Spleen (tissue), 11 donors: ENCODE measurements around the gene SPTLC1. TPM values are rescaled to one million over a fixed set of nuclear protein-coding genes. Genes with fewer than 3 reads are reported as not detected.

Experiments used
- DNase-seq: peaks from one replicate; pipeline ENCODE4 v3.0.0-alpha.2; 2020
- H3K27ac ChIP-seq, 8 donors: fragments of 200-600 bp; sonication (generic) in 7 of 8; 1 replicate in 4 of 8; 2 replicates in 4 of 8; pipeline versions ENCODE4 v1.5.0 to v1.8.0; 2016 to 2021; ENCODE audit warnings: inconsistent platforms in 4 of 8, mild to moderate bottlenecking in 4 of 8, moderate library complexity in 1 of 8
- H3K27me3 ChIP-seq, 7 donors: fragments of 200-600 bp; sonication (generic) in 6 of 7; replicated peaks in 1 of 7; 1 replicate in 4 of 7; 2 replicates in 3 of 7; pipeline versions ENCODE4 v1.5.0 to v1.8.0; 2016 to 2021; ENCODE audit warnings: inconsistent platforms in 3 of 7, mild to moderate bottlenecking in 1 of 7
- H3K36me3 ChIP-seq, 6 donors: fragments of 200-600 bp; sonication (generic) in 5 of 6; 1 replicate in 4 of 6; 2 replicates in 2 of 6; pipeline versions ENCODE4 v1.5.0 to v1.8.0; 2016 to 2021; ENCODE audit warnings: inconsistent platforms in 2 of 6
- H3K4me1 ChIP-seq, 6 donors: fragments of 200-600 bp; sonication (generic) in 5 of 6; 1 replicate in 3 of 6; 2 replicates in 3 of 6; pipeline versions ENCODE4 v1.5.0 to v1.8.0; 2016 to 2021; ENCODE audit warnings: inconsistent platforms in 3 of 6
- H3K4me3 ChIP-seq, 8 donors: fragments of 200-600 bp; sonication (generic) in 7 of 8; 1 replicate in 4 of 8; 2 replicates in 4 of 8; pipeline versions ENCODE4 v1.5.0 to v1.8.0; 2016 to 2021; ENCODE audit warnings: inconsistent platforms in 4 of 8, mild to moderate bottlenecking in 4 of 8, moderate library complexity in 2 of 8
- H3K9me3 ChIP-seq, 8 donors: fragments of 200-600 bp; sonication (generic) in 7 of 8; 1 replicate in 4 of 8; 2 replicates in 4 of 8; pipeline versions ENCODE4 v1.5.0 to v1.8.0; 2016 to 2021; ENCODE audit warnings: inconsistent platforms in 4 of 8
- POLR2A ChIP-seq, 3 donors: fragments of 450-650 bp; IDR thresholded peaks; one replicate each; pipeline ENCODE4 v1.5.1; 2017; ENCODE audit warnings: antibody characterized with exemption in 3 of 3, mild to moderate bottlenecking in 1 of 3
- POLR2AphosphoS5 ChIP-seq, 3 donors: sonication (generic); formaldehyde crosslinking; IDR thresholded peaks; one replicate each; pipeline ENCODE4 v1.5.1; 2017; ENCODE audit warnings: antibody characterized with exemption in 3 of 3
- WGBS, 5 donors: extraction: QIAGEN DNeasy Blood & Tissue Kit in 3 of 5; methylation state at CpG; one replicate each; pipeline versions ENCODE4 v1.1.5 to v1.1.7; 2013 to 2018; 5-methylcytosine and 5-hydroxymethylcytosine counted together
- intact Hi-C: fragments of 100-400 bp; cut with DNase I; formaldehyde crosslinking; loops from one replicate; pipeline ENCODE4 v1.15.0; 2023; ENCODE audit warnings: low total_unique reads
- polyA plus RNA-seq, 3 donors: library from polyadenylated mRNA; stranded (reverse); fragments of 200-250 nt; gene quantifications; one replicate each; pipeline ENCODE4 v1.2.1, GENCODE V29; 2013
- total RNA-seq, 7 donors: library from RNA; depleted of rRNA in 3 of 7; stranded (reverse); fragments of >200 nt in 3 of 7; fragmentation: NEBNext Ultra II Directional in 4 of 7; extraction: Animal tissue kit (Norgen Biotek cat#: 25700) in 4 of 7; gene quantifications; one replicate each; pipeline versions ENCODE4 v1.1.0 to v1.2.1, GENCODE V29; 2016 to 2021
- TF ChIP-seq, protein P1 (sequence below), 11 experiments: fragments of 200-600 bp in 7 of 11; fragments of 450-650 bp in 4 of 11; sonication (generic) in 4 of 11; IDR thresholded peaks in 8 of 11; conservative IDR thresholded peaks in 3 of 11; 1 replicate in 7 of 11; 2 replicates in 4 of 11; pipeline versions ENCODE4 v1.4.0 to v1.8.0; 2016 to 2021; ENCODE audit warnings: antibody characterized with exemption in 11 of 11, inconsistent platforms in 4 of 11, mild to moderate bottlenecking in 1 of 11
- donor health status: healthy with polysubstance abuse.
- donor health status: DM: no; HTN: no; CAD: no; lungs with moderate emphysema.
- donor health status: DM: no; HTN: no; CAD: no.
- donor health status: Bipolar disorder and iron deficiency.
- donor health status: healthy.
- donor health status: DM: no; HTN: no; CAD: no.
- donor health status: DM: yes; HTN: yes; CAD: no.

The SPTLC1 gene
- total and polyA plus RNA-seq, 10 donors: 15.9 to 75.1 (median 58.4) TPM

DNA sequence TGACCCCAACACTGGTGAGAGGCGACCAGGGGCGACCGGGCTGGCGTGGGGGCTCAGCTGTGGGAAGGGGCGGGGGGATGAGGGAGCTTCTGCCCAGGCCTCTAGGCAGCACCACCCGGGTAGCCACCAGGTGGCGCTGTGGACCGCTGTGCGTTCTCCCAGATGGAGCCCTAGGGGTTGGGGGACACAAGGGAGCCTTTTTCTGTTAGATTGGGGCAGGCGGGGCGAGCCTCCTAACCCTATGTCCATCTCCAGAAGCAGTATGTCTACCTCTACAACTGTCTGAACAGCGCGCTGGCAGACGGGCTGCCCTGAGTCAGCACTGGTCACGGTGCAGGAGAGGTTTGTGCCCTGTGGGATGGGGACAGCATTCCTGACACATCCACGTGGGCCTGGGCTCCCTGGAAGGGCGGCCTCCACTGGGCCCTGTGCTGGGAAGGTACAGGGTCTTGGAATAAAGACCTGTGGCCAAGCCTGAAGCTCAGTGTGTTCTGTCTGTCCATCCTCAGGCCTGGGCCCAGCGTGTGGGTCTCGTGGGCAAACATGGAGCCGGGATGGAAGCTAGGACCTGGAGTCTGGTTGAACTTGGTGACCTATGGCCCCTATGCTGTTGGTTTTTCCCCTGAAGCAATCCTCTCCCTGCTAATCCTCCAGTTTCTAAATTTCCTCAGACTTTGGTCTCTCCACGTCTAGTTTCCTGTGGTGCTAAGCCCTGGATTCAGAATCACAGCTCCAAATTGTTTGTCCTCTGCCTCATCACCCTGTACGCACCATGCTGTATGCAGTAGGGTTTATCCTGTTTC is 23.1 kb upstream of the SPTLC1 start:
- TF ChIP-seq, protein P1, sequence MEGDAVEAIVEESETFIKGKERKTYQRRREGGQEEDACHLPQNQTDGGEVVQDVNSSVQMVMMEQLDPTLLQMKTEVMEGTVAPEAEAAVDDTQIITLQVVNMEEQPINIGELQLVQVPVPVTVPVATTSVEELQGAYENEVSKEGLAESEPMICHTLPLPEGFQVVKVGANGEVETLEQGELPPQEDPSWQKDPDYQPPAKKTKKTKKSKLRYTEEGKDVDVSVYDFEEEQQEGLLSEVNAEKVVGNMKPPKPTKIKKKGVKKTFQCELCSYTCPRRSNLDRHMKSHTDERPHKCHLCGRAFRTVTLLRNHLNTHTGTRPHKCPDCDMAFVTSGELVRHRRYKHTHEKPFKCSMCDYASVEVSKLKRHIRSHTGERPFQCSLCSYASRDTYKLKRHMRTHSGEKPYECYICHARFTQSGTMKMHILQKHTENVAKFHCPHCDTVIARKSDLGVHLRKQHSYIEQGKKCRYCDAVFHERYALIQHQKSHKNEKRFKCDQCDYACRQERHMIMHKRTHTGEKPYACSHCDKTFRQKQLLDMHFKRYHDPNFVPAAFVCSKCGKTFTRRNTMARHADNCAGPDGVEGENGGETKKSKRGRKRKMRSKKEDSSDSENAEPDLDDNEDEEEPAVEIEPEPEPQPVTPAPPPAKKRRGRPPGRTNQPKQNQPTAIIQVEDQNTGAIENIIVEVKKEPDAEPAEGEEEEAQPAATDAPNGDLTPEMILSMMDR (IDR thresholded peaks at IDR 0.05 in 8 of 11, conservative IDR thresholded peaks at IDR 0.05 in 3 of 11): peak; percentile 37 to 95 (median 77)
- no peak for TF ChIP-seq POLR2A (IDR thresholded peaks at IDR 0.05)
- H3K9me3 ChIP-seq: no peaks in the 10 kb centered on the region
- peaks cover 0 to 76% (median 20%) of the 10 kb centered on the region in 7 donors for H3K27me3 ChIP-seq
- peaks cover 10 to 36% (median 29%) of the 10 kb centered on the region in 6 donors for H3K4me1 ChIP-seq
- WGBS, 5 donors: 31 to 59% (median 43%) methylated on average over 16 to 22 of the region's 22 CpGs
- H3K27ac ChIP-seq: no peak overlapping the region
- H3K4me3 ChIP-seq: no peak overlapping the region
- H3K36me3 ChIP-seq: no peaks in the 10 kb centered on the region
- DNase-seq: peak; percentile 93
- intact Hi-C loops: loop anchor here (10.0 kb wide), 3 partner anchors 146 to 656 kb away; no protein-coding TSS in a partner anchor

- no peak for DNase-seq
- Histone ChIP-seq H3K4me1 (peaks cover 10 to 32% (median 27%) of the 10 kb centered on the region in 6 donors), H3K36me3 (no peaks in the 10 kb centered on the region), H3K9me3 (peaks cover 0 to 4% (median 0%) of the 10 kb centered on the region in 8 donors), H3K4me3 (no peak overlapping the region), H3K27ac (no peak overlapping the region), H3K27me3 (peaks cover 0 to 69% (median 9%) of the 10 kb centered on the region in 7 donors)
- TF ChIP-seq POLR2A (IDR thresholded peaks at IDR 0.05): no peak
- TF ChIP-seq, protein P1 (IDR thresholded peaks at IDR 0.05 in 8 of 11, conservative IDR thresholded peaks at IDR 0.05 in 3 of 11): no peak
- 77 to 87% (median 83%) methylated on average over 5 to 19 of the region's 19 CpGs for WGBS, 5 donors
- intact Hi-C loops: loop anchor here (10.0 kb wide), 3 partner anchors 148 to 658 kb away; no protein-coding TSS in a partner anchor
Observed at GRCh38 chr9:92136184-92136858, 21.1 kb upstream of the SPTLC1 start.

GRCh38 chr9:92135576-92135975 is 20.4 kb upstream of the SPTLC1 start:
- H3K27ac ChIP-seq: no peak overlapping the region
- intact Hi-C loops: loop anchor here (10.0 kb wide), 3 partner anchors 149 to 659 kb away; no protein-coding TSS in a partner anchor
- H3K27me3 ChIP-seq: peaks cover 0 to 62% (median 2%) of the 10 kb centered on the region in 7 donors
- DNase-seq: no peak
- peaks cover 0 to 11% (median 0%) of the 10 kb centered on the region in 8 donors for H3K9me3 ChIP-seq
- WGBS, 5 donors: 59 to 100% (median 79%) methylated on average over 2 to 7 of the region's 7 CpGs
- peaks cover 8 to 25% (median 20%) of the 10 kb centered on the region in 6 donors for H3K4me1 ChIP-seq
- TF ChIP-seq POLR2A (IDR thresholded peaks at IDR 0.05) (no peak), POLR2AphosphoS5 (IDR thresholded peaks at IDR 0.05) (no peak)
- TF ChIP-seq, protein P1 (IDR thresholded peaks at IDR 0.05 in 8 of 11, conservative IDR thresholded peaks at IDR 0.05 in 3 of 11): no peak
- H3K36me3 ChIP-seq: no peaks in the 10 kb centered on the region
- H3K4me3 ChIP-seq: no peak overlapping the region
